ENCODE measurements around the gene UBQLNL.

Gene UBQLNL

GRCh38 chr11:5489576-5490357 is 26.7 kb downstream of the UBQLNL start:
- Histone ChIP-seq H3F3A (ENCODE audit: low read depth) (no peaks in the 10 kb centered on the region), H3K9me2 (replicated peaks; ENCODE audit: low read depth, low read length) (no peaks in the 10 kb centered on the region), H3K27me3 (ENCODE audit: insufficient read depth, low read length, poor library complexity, severe bottlenecking) (no peaks in the 10 kb centered on the region), H3K4me2 (ENCODE audit: low read depth, low read length, poor library complexity, severe bottlenecking) (no peak overlapping the region), H3K79me2 (ENCODE audit: insufficient read depth, low read length) (no peaks in the 10 kb centered on the region), H2AFZ (ENCODE audit: low read length) (no peak overlapping the region), H3K36me3 (ENCODE audit: insufficient read depth, low read length) (no peaks in the 10 kb centered on the region), H3K4me1 (ENCODE audit: insufficient read depth, low read length, poor library complexity, severe bottlenecking) (no peaks in the 10 kb centered on the region), H3K9me3 (ENCODE audit: insufficient read depth, low read depth, low read length) (no peaks in the 10 kb centered on the region), H3K4me3 (ENCODE audit: low read length, poor library complexity, severe bottlenecking) (no peak overlapping the region), H4K20me1 (ENCODE audit: insufficient read depth, low read length, poor library complexity, severe bottlenecking) (no peaks in the 10 kb centered on the region), H3K9ac (ENCODE audit: low read depth, low read length, poor library complexity, severe bottlenecking) (no peak overlapping the region)
- TF ChIP-seq EZH2phosphoT487 (IDR thresholded peaks at IDR 0.05; ENCODE audit: borderline replicate concordance) (no peak), CTCF (conservative IDR thresholded peaks at IDR 0.05; ENCODE audit: low read length) (no peak)

GRCh38 chr11:5488798-5489399 is 27.6 kb downstream of the UBQLNL start:
- Histone ChIP-seq H3K79me2 (ENCODE audit: insufficient read depth, low read length) (no peaks in the 10 kb centered on the region), H2AFZ (ENCODE audit: low read length) (no peak overlapping the region), H3K9me3 (ENCODE audit: insufficient read depth, low read depth, low read length) (no peaks in the 10 kb centered on the region), H3K27me3 (ENCODE audit: insufficient read depth, low read length, poor library complexity, severe bottlenecking) (no peaks in the 10 kb centered on the region), H3K36me3 (ENCODE audit: insufficient read depth, low read length) (no peaks in the 10 kb centered on the region), H3K9me2 (replicated peaks; ENCODE audit: low read depth, low read length) (no peaks in the 10 kb centered on the region), H3F3A (ENCODE audit: low read depth) (no peaks in the 10 kb centered on the region), H3K9ac (ENCODE audit: low read depth, low read length, poor library complexity, severe bottlenecking) (no peak overlapping the region), H4K20me1 (ENCODE audit: insufficient read depth, low read length, poor library complexity, severe bottlenecking) (no peaks in the 10 kb centered on the region), H3K4me1 (ENCODE audit: insufficient read depth, low read length, poor library complexity, severe bottlenecking) (no peaks in the 10 kb centered on the region), H3K4me2 (ENCODE audit: low read depth, low read length, poor library complexity, severe bottlenecking) (no peak overlapping the region), H3K4me3 (ENCODE audit: low read length, poor library complexity, severe bottlenecking) (no peak overlapping the region)
- TF ChIP-seq EZH2phosphoT487 (IDR thresholded peaks at IDR 0.05; ENCODE audit: borderline replicate concordance) (no peak), CTCF (conservative IDR thresholded peaks at IDR 0.05; ENCODE audit: low read length) (no peak)

GRCh38 chr11:5488385-5488784 is 28.1 kb downstream of the UBQLNL start, which contains the start of gene OR52D1:
Gene OR52D1, plus strand, starts transcription at chr11:5488685. Its CDS starts 22 bp downstream, at chr11:5488707.
- no peaks in the 10 kb centered on the region for H3K27me3 ChIP-seq (ENCODE audit: insufficient read depth, low read length, poor library complexity, severe bottlenecking)
- H3K36me3 ChIP-seq (ENCODE audit: insufficient read depth, low read length): no peaks in the 10 kb centered on the region

More at GRCh38 chr11:5488385-5488784, 28.1 kb downstream of the UBQLNL start, which contains the start of gene OR52D1:
- H3K79me2 ChIP-seq (ENCODE audit: insufficient read depth, low read length): no peaks in the 10 kb centered on the region
- no peak within 1 kb of the TSS for H3K9ac ChIP-seq (ENCODE audit: low read depth, low read length, poor library complexity, severe bottlenecking)
- H2AFZ ChIP-seq (ENCODE audit: low read length): no peak within 1 kb of the TSS
- H4K20me1 ChIP-seq (ENCODE audit: insufficient read depth, low read length, poor library complexity, severe bottlenecking): no peaks in the 10 kb centered on the region
- H3K9me2 ChIP-seq (replicated peaks; ENCODE audit: low read depth, low read length): no peaks in the 10 kb centered on the region
- no peaks in the 10 kb centered on the region for H3K9me3 ChIP-seq (ENCODE audit: insufficient read depth, low read depth, low read length)
- H3F3A ChIP-seq (ENCODE audit: low read depth): no peaks in the 10 kb centered on the region
- TF ChIP-seq EZH2phosphoT487 (IDR thresholded peaks at IDR 0.05; ENCODE audit: borderline replicate concordance) (no peak), CTCF (conservative IDR thresholded peaks at IDR 0.05; ENCODE audit: low read length) (no peak)
- no peak within 1 kb of the TSS for H3K4me2 ChIP-seq (ENCODE audit: low read depth, low read length, poor library complexity, severe bottlenecking)
- no peak within 1 kb of the TSS for H3K4me3 ChIP-seq (ENCODE audit: low read length, poor library complexity, severe bottlenecking)
- H3K4me1 ChIP-seq (ENCODE audit: insufficient read depth, low read length, poor library complexity, severe bottlenecking): no peaks in the 10 kb centered on the region
